GM18499 (cell line): ENCODE measurements around the gene MRTFA.

ENCODE experiments used
- ATAC-seq: cut with Tn5 transposase; IDR thresholded peaks from one replicate; pipeline ENCODE4 v1.9.1; 2021; ENCODE audit warnings: moderate number of reproducible peaks; ENCODE audit not compliant: insufficient read depth, unreplicated experiment

The MRTFA gene

DNA sequence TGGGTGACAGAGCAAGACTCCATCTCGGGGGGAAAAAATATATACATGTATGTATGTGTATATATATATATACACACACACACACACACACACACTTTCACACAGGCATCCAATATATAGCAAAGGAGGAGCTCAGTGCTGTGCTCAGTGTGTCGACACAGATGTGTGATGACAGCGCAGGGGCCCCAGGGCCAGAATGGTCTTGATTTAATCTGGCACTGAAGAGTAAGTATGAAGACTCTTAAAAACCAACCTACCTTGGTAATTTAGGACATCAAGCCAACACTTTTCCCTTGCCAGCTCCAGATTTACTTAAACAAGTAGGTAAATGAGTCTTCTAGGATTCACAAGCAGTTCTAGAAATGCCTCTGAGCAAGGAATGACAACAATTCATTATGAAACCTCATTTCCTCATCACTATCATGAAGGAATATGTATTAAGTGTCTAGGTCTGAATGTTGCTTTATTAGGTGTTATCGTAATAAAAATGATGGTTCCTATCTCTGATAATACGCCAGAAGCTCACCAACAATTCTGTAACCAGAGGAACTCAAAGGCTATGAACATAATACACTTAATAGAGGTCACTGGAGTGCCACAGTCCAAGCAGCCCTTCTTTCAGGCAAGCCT lies 194.6 kb downstream of the MRTFA start:
- ATAC-seq = no peak

DNA sequence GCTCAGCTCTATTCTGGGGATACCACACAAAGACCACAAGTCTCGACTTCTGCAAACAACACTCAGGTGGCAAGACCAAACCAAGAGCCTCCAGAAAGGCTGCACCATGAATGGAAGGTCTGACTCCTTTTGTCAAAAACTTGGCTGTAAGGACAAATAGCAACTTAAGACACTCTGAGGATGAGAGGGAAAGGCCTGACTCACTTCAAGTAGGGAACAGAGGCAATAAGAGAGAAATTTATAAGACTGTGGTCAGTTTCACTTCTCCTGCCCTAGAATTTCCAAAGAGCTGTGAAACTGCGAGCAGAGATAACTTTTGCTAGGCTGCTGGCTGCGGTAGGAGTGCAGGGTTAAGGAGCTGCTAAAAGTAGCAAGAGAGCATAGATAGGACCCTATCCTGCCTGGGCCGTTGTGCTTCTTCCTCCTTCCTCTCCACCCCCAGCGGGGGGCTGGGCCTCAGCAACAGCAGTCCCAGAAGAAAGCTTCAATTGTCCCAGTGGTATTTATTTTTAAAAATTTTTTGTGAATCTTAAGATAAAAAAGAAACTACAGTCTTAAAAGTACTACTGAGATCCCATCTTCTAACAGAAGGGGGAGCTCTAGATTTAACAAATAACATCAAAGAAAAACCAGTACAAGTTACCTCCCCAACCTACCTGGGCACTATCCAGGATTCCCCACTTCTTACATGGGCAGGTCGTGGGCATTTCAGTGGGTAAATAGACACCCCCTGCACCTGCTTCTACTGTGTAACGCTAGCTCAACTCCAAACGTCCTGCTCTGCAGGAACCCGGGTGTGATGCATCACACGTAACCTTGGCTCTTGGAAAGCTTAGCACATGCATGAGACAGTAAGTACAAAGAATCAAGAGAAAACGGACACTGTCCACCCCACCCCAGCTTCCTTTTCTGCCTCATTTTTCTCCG lies 199.8 kb downstream of the MRTFA start:
- ATAC-seq = no peak

DNA sequence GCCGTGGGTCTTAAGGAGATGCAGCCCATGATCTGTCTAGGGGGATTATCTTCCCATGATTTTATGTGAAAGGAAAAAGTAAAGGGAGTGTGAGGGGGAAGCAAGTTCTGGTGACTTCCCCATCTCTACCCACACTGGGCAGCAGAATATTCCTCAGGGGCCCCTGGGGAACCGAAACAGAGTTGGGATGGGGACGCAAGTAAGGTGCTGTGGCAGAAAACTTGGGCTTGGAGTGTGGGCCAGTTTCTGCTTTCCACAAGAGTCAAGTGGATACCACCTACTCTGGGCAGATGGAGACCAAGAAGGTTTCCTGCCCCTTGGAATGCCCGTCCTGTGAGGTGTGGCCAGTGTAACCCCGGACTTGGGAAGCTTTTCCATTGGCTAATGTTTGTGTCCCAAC lies 201.8 kb downstream of the MRTFA start:
- no peak for ATAC-seq

DNA sequence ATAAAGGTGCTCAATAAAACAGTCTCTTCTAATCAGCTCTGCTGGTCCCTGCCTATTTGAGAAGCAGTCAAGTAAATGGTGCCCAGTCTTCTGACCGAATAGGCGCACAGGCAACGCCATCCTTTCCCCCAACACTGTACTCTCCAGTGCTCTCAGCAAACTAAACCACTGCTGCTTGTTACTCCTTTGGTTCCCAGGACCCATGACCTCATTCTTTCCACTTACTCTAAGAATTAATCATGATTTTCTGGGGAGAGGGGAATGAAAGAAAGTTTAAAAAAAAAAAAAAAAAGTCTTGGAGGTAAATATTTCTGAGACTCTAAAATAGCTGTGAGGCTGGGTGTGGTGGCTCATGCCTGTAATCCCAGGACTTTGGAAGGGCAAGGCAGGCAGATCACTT lies 202.4 kb downstream of the MRTFA start:
- no peak for ATAC-seq

DNA sequence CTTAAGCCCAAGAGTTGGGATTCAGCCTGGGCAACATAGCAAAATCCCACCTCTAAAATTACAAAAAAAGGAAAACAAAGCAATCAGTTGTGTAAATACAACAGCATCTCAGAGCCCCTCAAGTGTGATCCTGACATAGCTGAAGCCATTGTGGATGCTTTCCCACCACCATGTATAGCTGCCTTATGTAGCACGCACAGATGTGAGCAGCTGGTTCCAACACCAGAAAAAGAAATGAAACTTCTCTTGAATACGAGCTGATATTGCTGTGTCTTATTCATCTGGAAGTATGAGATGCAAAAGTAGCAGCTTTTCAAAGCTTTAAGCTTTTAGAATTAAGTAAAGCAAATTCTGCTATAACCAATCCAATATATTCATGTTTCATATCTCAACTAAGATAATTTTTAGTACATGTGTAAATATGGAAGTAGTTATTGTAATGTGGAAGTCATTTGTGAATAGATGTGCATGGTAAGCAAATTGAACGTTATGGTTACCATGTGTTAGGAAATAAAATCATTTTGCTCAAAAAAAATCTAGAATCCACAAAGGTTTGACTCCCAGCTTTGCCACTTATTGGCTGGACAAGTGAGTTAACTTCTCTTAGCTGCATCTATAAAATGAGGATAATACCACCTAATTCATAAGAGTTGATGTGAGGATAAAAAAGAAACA lies 203.0 kb downstream of the MRTFA start:
- ATAC-seq = no peak

DNA sequence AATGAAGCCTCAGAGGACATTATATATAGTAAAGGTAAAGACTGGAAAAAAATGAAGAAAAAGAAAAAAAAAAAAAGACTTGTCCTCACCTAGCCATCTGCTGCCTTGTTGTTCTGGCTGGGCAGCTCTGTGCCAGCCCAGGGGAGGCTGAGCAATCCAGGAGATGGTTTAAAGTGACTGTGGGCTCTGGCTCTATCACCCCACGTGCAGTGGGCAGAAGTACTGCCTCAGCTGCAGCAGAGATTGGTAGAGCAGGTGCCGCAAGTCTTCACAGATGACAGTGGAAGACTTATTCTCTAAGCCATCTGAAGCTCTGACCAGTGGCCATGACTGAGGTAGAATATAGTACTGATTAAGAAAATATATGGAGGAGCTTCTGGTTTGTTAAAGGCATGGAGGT lies 203.9 kb downstream of the MRTFA start:
- no peak for ATAC-seq

DNA sequence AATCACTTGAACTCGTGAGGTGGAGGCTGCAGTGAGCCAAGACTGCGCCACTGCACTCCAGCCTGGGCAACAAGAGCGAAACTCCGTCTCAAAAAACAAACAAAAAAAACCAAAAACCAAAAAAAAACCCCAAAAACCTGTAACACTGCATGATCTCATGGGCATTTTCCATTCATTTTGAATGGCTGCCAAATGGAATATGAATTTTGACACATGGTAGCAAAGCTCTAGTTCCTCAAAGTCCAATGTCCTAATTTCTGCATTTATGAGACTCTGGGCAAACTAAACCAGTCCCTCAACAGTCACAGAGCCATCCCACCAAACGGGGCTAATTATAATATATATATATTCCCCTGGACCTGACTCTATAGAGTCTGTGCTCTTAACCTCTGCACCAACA lies 204.4 kb downstream of the MRTFA start:
- ATAC-seq = no peak

DNA sequence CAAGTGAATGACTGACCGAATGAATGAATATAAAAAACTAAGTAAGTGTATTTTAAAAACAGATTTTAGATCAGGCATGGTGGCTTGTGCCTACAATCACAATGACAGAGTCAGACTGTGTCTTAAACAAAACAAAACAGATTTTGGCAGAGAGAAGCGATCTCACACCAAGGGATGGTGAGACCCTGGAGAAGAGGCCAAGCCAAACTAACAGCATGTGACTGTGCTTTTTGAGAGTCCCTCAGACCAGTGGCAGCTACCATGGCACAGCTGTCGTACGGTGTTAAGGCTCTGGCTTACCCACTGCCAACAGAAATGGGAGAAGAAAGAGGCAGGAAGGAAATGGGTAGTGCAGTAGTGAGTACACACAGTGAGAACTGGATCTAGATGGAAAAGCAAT lies 205.5 kb downstream of the MRTFA start:
- no peak for ATAC-seq

DNA sequence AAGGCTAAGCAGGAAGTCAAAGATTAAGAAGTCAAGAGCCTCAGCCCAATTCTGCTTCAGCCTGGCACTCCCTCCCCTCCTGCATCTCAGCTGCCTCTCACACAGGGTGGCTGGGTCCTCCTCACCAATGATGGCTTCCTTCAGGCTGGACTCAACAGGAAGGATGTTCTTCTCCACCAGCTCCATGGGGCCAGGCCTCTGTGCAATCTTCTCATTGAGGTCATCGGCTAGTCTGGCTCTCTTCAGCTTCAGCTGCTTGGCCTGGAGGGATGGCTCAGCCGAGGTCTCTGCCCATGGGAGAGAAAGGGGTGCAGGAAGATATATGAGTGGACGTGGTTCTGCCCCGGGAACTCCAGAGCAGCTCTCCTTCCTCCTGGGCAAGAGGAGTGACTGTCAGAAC lies 207.0 kb downstream of the MRTFA start:
- ATAC-seq = no peak

DNA sequence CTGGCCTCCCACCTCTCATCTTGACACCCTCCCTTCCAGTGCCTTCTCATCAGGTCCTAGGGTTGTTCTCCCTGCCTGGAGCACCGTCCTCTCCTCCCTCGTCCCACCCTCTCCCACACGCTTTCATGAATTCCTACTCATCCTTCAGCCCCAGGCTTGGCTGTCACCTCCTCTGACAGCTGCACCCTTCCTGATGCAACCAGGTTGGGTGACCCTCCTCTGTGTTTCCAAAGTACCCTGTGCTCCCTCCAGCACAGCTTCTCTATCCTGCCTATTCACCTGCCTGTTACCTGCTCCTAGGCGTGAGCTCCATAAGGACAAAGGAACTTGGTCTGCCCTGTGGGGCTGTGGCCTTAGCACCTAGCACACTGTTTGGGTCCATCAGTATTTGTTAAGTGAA lies 207.7 kb downstream of the MRTFA start:
- no peak for ATAC-seq

DNA sequence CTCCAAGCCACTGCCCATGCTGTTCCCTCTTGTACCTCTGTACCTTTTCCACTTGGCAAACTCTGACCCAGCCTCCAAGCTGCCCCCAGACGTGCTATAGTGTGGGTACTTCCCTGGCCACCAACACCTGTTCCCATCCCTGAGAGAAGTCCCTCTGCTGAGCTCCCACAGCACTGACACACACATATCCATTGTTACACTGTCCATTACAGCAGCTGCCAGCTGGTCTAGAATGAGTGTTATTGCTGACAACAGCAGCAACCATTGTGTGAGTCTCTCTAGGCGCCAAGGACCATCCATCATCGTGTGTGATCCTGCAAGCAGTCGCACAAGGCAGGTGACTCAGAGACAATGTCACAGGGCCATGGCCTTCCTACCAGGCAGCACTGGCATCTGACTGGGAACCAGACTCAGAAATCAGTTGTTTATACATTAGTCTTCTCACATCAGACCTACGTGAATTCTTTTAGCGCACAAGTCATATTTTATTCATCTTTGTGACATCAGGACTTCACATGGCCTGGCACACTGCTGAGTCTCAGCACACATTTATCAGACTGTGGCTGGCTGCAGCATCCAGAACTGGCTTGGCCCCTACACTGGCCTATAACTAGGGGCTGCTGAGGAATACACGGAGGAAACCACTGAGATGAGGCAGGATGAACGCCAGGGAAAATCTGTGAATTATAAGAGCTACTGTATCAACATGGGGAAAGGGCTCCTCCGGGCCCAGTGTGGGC lies 209.8 kb downstream of the MRTFA start:
- ATAC-seq = no peak

DNA sequence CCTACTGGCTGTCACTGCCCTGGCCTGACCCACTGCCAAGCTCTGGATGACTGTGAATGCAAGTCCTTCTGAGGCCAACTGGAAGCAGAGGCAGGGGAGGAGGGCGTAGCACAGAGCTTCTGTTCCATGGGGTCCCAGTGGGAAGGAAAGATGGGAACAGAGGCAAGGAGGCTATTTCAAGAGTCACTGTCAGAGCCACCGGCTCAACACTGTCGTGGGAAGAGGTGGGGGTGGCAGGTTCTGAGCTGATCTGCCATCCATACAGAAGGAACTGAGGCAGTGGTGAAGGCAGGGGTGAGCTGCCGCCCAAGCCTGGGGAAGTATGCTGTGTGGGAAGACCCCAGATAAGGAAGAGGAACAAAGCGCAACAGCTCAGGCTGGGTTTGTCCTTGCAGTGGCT lies 211.4 kb downstream of the MRTFA start:
- ATAC-seq = no peak

DNA sequence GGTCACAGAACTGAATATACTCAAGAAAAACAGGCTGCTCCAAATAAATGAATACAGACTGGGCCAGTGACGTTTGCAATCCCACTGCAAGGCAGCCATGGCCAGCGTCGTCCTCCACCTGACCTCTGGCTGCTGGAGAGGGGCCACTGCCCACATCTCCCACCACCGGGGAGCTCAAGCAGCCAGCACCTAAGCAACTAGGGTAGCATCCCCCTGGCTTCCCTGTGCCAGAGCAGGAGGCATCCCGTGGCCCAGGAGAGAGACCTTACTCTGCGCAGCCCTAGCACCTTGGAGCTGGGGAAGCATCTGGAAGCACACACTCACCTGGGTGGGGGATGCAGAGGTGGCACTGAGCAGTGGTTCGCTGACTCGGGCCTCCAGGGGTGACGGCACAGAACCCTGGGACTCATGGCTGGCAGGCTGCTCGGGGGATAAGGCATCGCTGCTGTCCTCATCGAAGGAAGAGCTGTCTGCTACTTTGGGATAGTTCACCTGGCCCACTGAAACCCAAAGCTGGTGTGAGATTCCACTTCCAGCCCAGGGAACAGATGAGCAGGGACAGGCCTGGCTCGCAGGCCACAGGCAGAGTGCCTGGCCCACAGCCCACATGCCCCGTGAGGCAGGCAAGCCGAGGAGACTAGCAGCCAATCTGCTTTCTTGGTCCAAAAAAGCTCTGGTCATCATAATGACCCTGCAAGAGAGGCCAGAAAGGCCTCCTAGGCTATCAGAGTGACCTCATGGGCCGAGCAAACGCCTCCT lies 212.5 kb downstream of the MRTFA start:
- no peak for ATAC-seq

DNA sequence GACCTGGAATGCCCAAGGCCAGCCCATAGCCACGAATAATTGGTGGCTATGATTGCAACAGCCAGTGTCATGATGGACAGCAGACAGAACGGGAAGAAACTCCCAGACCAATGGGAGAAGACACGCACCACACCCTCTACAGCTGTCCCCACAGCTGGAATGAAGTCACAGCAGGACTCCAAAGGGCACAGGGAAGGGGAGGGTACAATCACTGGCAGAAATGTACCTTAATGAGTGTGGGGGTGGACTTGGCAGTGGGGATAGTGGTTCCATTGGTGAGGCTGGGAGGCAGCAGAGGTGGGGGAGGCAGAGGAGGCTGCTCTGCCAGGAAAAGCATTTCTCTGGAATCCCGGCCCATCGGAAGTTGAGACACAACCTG lies 213.2 kb downstream of the MRTFA start:
- ATAC-seq = no peak

DNA sequence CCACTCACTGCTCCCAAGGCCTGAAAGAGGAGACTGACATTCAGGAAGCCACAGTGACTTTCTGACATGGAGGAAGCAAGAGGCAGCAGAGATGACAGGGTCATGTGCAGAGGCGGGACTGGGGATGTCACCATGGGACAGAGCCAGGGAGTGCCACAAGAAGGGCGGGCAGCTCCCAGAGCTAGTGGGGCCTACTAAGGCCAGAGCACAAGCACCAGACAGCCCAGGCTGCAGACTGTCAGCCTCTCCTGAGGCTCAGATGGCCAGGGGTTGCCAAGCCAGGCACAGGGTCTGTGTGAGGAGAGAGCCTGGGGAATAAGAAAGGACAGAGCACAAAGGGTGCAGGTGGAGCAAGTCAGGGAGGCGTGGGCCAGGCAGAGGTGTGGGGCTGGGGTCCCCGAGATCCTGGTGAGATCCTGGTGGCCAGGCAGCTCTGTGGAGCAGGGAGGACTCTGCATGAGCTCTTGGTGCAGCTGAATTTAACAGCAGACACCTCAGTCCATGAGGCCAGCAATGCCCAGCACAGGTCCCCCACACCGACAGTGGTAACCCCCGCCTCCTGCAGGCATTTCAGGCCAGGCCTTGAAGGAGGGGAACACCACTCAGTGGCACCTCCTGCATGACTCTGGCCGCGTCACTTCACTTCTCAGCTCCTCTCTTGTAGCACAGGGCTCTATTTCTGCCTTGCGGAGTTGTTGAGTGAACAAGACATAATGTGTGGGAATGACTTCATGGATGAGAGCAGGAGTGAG lies 213.8 kb downstream of the MRTFA start:
- no peak for ATAC-seq

DNA sequence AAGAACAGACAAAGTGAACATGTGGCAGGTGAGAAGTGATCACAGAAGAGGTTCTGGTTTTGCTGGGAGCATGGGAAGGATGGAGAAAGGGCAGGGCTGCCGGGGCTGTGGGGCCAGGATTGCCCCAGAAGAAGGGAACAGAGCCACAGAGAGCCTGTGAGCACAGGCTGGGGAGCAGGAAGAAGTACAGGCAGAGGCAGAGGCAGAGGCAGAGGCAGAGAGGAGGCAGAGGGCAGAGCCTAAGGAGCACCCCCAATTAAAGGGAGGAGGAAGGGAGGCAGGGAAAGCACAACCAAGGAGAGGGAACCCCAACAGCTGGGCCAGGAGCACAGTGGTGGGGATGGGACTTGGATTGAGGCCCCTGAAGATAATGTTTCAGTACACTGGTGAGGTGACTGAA lies 214.6 kb downstream of the MRTFA start:
- ATAC-seq = no peak

DNA sequence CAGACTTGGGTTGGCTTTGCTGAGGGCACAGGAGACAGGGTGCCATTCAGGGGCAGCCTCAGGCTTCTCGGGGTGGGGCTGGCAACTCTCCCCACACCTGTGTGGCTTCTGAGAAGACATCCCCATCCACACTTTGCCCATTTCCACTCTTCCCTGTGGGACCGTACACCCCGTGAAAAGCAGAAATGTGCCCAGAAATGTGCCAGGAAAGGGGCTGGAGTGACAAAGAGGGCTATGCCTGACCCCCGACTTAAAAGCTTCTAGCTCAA lies 215.5 kb downstream of the MRTFA start:
- ATAC-seq = no peak

DNA sequence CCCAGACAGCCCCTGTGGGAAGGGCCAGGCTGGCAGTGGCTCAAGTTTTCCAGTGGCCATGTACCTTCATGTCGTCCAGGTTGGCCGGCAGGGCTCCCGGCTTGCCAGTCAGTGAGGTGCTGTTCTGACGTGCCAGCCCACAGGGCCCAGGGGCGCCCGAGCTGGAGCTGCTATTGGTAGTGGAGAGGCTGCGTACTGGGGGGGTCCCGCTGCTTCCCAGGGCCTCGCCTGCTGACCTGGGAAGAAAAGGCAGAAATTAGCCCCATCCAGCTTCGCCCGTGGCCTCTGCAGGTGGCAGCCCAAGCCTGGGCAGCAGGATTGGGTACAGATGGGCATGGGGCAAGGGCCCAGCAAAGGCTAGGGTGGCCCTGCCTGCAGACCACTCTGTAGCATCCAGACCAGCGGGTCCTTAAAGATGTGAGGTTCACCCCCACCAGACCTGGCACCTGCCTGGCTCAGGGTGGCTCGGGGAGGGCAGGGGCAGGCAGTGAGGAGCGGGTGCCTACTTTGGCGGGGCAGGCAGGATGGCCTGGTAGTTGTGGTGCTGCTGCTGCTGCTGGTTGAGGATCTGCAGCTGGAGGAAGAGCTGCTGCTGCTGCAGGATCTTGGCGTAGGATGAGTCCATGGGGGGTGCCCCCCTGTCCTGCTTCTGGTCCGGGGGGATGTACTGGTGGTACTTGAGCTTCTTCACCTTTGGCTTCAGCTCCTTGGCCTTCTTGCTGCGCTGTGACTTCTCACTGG lies 216.0 kb downstream of the MRTFA start:
- ATAC-seq = no peak

DNA sequence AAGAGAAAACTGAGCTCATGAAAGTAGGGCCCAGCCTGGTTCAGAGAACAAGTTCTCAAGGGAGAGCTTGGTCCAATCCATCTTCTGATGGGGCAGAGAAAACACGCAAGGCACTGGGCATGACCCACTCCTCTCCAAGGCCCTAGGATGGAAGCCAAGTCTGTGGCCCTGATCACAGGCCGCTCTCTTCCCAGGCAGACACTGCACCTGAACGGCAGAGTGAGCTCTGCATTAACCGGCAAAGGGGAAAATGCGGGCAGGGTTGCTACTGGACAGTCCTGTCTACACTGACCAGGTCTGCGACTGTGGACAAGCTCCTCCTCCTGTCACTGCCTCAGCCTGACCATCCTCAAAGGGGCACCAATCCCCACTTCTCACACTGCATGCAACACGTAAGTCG lies 216.8 kb downstream of the MRTFA start:
- ATAC-seq = no peak
